ES-I3 (cell line): ENCODE data around the gene TSPAN7.

Source experiments
- H3K36me3 ChIP-seq: 2 replicates; pipeline ENCODE4 v1.6.1; 2013; ENCODE audit warnings: mild to moderate bottlenecking, low read length, control low read depth, moderate library complexity; ENCODE audit not compliant: insufficient read depth
- H3K4me1 ChIP-seq: 2 replicates; pipeline ENCODE4 v1.6.1; 2013; ENCODE audit warnings: mild to moderate bottlenecking, control low read depth, low read length; ENCODE audit not compliant: insufficient read depth
- H3K9ac ChIP-seq: 2 replicates; pipeline ENCODE4 v1.6.1; 2013; ENCODE audit warnings: low read depth, mild to moderate bottlenecking, low read length, moderate library complexity
- H3K9me3 ChIP-seq: 2 replicates; pipeline ENCODE4 v1.6.1; 2013; ENCODE audit warnings: mild to moderate bottlenecking, low read length, moderate library complexity; ENCODE audit not compliant: control insufficient read depth, insufficient read depth

TSPAN7 gene, protein sequence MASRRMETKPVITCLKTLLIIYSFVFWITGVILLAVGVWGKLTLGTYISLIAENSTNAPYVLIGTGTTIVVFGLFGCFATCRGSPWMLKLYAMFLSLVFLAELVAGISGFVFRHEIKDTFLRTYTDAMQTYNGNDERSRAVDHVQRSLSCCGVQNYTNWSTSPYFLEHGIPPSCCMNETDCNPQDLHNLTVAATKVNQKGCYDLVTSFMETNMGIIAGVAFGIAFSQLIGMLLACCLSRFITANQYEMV

DNA sequence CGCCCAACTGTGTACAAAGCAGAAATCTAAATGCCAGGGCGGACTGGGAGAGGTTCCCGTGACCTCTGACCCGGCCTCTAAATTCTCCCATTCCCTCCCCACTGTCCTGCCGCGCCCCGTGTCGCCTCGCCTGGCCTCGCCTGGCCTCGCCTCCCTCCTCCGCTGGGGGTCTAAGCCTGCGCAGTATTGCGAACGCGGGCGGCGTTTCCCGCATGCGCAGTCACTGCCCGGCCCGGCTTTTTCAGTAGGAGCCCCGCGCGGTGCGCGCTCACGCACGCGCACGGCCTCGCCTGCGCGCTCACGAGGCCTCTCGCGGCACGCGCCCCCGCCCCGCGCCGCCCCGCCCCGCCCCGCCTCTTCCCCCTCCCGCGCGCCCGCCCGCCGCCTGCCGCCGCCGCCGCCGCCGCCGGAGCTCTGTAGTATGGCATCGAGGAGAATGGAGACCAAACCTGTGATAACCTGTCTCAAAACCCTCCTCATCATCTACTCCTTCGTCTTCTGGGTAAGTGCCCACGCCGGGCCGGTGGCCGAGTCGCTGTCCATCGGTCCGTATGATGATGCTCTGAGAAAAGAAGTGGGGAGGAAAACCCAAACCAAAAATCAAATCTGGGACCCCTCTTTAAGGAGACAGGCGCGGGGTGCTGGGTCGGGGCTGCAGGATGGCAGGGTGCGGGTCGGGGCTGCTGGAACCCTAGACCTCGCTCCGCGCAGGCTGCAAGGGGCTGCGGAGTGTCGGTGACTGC, at the start of gene TSPAN7:
Gene TSPAN7, plus strand, starts transcription at position 417 of the 743 bp plus-strand sequence. Its CDS starts 5 bp downstream, at position 422.
- H3K9ac ChIP-seq = peak within 1 kb of the TSS; percentile 47; the same call in 1 of the 2 replicates
- no peaks in the 10 kb centered on the region for H3K9me3 ChIP-seq
- H3K4me1 ChIP-seq = peaks cover 4% of the 10 kb centered on the region; the same call in 1 of the 2 replicates
- no peaks in the 10 kb centered on the region for H3K36me3 ChIP-seq

DNA sequence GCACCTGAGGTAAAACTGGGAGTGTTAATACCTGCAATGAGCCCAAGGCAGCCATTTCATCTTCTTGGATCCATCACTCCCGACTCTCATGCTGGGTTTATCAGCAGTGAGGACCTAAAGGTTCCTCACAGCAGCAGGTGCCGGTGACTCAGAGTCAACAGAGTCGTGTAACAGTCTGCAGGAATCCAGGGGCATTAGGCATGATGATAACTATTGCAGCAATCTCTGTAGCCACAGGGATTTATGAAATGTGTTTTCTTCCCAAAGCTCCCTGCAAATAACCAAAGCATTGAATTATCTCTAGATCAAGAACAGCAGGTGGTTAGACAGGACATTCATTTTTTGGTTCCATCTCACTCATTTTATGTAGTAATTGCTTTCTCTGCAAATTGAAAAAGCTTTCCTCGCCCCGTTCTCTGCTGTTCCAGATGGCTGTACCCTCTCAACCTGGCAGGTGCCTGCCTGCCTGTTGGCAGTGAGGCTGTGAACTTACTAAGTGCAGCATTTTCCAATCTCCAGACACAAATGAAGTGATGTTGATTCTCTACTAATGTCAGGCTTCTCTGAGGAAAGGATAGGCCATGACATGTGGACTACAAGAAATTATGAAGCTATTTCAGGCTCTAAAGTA, 48.1 kb upstream of the TSPAN7 start:
- H3K4me1 ChIP-seq = no peaks in the 10 kb centered on the region
- H3K36me3 ChIP-seq = no peaks in the 10 kb centered on the region
- H3K9ac ChIP-seq = no peak overlapping the region
- no peaks in the 10 kb centered on the region for H3K9me3 ChIP-seq

DNA sequence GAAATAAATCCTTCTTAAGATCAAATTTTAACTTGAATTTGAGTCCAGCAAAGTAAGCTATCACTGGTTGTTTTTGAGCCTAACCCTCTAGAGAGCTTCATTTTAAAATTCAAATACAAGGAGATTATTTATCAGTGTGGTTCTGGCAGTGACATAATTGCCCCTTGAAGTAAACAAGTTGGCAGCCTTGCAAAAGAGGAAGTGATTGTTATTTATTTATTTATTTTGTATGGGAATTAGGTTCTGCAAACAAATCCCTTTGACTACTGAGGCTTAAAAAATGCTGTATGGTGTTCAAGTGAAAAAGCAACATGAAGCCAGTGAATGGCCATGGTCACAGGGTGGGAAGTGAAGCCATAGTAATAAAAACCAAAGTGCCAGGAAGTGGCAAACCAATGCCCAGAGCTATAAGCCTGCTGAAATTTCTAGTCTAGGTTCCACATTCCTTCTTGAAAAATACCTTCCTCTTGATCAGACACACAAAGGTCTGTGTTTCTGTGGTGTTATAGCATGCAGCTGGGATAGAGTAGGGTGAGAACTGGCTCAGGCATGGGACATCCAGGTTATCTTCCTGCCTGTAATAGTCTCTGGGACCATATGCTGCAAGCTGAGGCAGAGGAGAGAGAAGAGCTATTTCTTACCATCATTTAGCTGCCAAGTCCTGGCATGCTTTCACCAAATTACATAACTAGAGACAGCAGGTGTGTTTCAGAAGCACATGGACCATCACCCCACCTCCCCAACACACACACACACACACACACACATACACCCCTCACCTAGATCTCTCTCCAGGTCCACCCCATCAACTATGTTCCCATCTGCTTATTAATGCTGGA, 47.1 kb upstream of the TSPAN7 start:
- Histone ChIP-seq H3K9ac (no peak overlapping the region), H3K36me3 (no peaks in the 10 kb centered on the region), H3K9me3 (no peaks in the 10 kb centered on the region)

DNA sequence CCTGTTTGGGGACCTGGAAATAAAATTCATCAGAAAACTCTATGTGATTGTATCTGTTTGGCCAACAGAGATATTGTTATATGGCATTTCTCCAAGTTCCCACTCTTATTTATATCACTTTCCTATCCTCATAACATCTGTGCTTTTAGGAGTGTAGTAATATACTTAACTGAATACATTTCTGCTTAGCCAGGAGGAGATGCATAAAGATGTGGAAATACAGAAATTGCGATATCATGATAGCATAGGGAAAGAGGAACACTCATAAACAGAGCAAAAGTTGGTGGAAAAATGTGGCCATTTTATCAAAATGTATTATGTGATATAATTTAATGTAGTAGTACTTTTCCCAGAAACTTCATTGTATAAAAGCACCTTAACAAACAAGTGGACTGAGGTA, 46.1 kb upstream of the TSPAN7 start:
- no peaks in the 10 kb centered on the region for H3K36me3 ChIP-seq
- no peak overlapping the region for H3K9ac ChIP-seq
- H3K4me1 ChIP-seq = no peaks in the 10 kb centered on the region
- no peaks in the 10 kb centered on the region for H3K9me3 ChIP-seq

More for the DNA sequence above, 47.1 kb upstream of the TSPAN7 start:
- H3K4me1 ChIP-seq = no peaks in the 10 kb centered on the region

DNA sequence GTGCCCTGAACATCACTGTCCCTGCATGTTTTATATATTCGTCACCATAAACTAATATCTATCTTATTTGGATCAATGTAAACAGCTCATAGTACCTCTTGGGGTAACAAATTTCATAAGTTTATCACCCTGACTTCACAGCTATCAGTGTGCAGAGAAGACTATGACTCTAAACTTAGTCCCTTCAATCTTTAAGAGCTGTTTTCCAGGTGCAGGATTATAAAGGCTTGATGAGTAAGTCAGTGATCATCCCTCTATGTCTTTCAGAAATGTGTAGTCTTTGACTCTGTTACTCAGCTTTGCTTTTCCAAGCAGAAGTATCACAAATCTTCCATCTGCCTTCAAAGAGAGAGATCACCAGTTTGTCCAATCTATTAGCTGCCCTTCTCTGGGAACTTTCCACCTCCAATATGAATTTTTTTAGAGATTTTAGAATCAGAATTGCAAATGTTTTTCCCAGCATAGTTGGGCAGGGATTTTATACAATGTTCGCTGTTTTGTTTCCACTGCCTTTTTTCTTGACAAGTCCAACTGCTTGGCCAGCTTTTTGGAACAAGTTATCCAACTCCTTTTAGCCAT, 45.1 kb upstream of the TSPAN7 start:
- no peaks in the 10 kb centered on the region for H3K9me3 ChIP-seq
- H3K4me1 ChIP-seq = no peaks in the 10 kb centered on the region
- H3K36me3 ChIP-seq = no peaks in the 10 kb centered on the region
- no peak overlapping the region for H3K9ac ChIP-seq

DNA sequence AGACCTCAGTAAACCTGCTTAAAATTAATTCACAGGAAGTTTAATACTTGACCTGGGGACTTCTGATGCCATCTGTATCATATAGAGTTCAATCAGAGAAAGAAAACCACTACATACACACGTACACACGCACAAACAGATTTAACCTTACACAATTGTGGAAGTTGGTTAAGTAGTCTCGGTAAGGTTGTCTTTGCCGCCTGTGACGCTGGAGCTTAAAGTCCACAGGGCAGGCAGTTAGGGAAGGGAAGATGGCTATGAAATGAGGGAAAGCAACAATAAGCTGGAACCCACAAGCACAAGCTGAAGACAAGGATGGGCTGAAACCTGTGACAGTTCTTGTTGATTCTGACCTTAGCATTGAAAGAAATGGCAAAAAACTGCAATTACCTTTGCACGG, 41.7 kb upstream of the TSPAN7 start:
- Histone ChIP-seq H3K36me3 (no peaks in the 10 kb centered on the region), H3K9ac (no peak overlapping the region), H3K9me3 (no peaks in the 10 kb centered on the region), H3K4me1 (no peaks in the 10 kb centered on the region)

DNA sequence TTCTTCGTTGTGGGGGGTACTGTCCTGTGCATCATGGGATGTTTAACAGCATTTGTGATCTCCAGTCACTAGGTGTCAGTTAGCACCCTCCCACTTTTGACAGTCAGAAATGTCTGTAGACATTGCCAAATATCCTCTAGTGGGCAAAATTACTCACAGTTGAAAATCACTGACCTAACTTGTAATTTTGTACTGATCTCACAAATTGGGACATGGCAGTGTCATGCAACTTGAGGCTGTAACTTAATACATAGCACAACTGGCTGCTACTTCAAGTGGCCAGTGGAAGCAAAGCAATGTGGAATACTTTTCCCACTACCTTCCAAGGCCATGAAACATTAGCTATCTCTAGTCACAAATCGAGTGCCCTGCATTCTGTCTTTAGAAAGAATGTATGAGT, 23.2 kb upstream of the TSPAN7 start:
- no peaks in the 10 kb centered on the region for H3K9me3 ChIP-seq
- H3K36me3 ChIP-seq = no peaks in the 10 kb centered on the region
- H3K4me1 ChIP-seq = no peaks in the 10 kb centered on the region
- no peak overlapping the region for H3K9ac ChIP-seq

DNA sequence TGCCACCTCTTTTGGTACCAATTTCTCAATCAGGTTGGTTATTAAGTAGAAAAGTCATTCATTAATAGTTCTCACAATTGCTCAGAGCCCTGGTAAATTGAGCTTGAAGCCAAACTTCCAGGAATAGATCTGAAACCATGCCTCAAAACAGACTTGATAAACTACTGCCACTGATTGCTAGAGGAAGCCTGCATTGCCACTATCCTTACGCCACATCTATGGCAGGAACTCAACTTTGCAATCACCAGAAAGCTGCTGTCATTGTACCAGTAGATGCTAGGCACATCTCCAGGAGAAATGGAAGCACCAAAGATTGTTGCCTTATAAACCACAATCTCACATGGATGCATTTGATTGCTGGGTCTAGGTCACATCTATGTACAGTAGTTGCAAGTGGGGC, 21.6 kb upstream of the TSPAN7 start:
- Histone ChIP-seq H3K36me3 (no peaks in the 10 kb centered on the region), H3K9me3 (no peaks in the 10 kb centered on the region), H3K4me1 (no peaks in the 10 kb centered on the region), H3K9ac (no peak overlapping the region)

DNA sequence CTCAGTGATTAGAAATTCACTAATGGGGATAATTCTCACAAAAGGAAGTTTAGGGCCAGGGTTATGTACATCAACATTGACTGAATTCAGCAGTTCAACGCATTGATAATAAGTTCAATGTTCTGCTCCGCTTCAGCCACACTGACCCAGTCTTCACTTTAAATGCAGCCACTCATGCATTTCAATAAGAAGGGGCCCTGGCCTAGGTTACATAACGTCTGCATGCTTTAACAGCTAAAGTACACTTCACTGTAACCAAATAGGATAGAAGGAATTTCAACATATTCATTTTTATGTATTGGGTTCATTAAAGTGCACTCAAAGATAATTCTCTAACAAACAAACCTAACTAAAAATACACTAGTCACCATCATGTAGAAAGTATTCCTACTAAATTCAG, 12.8 kb upstream of the TSPAN7 start:
- Histone ChIP-seq H3K36me3 (no peaks in the 10 kb centered on the region), H3K9ac (no peak overlapping the region), H3K9me3 (no peaks in the 10 kb centered on the region), H3K4me1 (no peaks in the 10 kb centered on the region)

DNA sequence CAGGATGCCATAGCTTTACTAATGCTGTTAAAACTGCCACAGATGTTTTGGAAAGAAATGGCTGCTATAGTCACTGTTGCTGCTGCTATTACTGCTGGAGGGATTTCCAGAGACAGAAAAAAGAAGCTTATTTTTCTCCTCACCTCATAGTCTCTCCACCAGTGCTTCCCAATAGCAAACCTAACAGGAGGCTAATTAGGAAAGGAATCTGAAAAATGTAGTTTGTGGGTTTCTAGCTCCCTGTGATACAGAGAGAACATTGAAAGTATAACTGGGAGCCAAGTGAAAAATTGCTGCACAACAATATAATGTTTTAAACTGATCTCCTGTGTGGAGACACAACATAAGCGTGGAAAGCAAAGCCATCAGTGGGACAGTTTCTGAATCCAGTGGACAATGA, 8.6 kb upstream of the TSPAN7 start:
- Histone ChIP-seq H3K9me3 (no peaks in the 10 kb centered on the region), H3K9ac (no peak overlapping the region), H3K36me3 (no peaks in the 10 kb centered on the region), H3K4me1 (no peaks in the 10 kb centered on the region)

DNA sequence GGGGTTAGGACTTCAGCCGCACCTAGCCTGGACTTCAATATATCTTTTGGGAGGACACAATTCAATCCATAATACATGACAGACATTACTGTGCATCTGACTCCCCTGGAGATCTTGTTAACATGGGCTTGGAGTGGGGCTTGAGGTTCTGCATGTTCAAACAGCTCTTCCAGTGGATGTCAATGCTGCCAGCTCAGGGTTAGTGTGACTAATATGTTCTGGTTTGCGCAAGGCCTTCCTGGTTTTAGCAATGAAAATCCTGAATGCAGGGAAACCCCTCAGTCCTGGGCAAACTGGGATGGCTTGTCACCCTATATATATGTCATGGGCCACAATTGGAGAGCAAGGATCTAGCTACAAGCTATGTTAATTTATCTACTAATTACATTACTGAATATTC, 2.7 kb upstream of the TSPAN7 start:
- peaks cover 4% of the 10 kb centered on the region; the same call in 1 of the 2 replicates for H3K4me1 ChIP-seq
- no peak overlapping the region for H3K9ac ChIP-seq
- H3K36me3 ChIP-seq = no peaks in the 10 kb centered on the region
- H3K9me3 ChIP-seq = no peaks in the 10 kb centered on the region

DNA sequence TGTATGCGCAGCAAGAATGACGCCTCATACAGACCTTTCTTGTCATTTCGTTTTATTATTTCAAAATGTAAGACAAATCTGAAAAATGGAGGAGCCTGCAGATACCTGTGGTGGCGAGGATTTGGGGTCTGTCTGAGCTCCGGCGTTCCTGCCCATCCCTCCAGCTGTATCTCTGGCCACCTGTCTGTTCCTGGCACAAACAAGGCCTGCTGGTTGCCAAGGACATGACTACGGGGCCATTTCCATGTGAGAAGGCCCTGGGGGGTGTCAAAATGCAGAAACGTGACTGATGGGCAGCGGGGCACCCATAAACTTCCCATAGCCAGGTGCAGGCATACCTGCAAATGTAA, 591 bp upstream of the TSPAN7 start:
- no peaks in the 10 kb centered on the region for H3K9me3 ChIP-seq
- no peaks in the 10 kb centered on the region for H3K36me3 ChIP-seq
- H3K9ac ChIP-seq = peak overlapping the region; percentile 28; the same call in 1 of the 2 replicates
- peaks cover 4% of the 10 kb centered on the region; the same call in 1 of the 2 replicates for H3K4me1 ChIP-seq

DNA sequence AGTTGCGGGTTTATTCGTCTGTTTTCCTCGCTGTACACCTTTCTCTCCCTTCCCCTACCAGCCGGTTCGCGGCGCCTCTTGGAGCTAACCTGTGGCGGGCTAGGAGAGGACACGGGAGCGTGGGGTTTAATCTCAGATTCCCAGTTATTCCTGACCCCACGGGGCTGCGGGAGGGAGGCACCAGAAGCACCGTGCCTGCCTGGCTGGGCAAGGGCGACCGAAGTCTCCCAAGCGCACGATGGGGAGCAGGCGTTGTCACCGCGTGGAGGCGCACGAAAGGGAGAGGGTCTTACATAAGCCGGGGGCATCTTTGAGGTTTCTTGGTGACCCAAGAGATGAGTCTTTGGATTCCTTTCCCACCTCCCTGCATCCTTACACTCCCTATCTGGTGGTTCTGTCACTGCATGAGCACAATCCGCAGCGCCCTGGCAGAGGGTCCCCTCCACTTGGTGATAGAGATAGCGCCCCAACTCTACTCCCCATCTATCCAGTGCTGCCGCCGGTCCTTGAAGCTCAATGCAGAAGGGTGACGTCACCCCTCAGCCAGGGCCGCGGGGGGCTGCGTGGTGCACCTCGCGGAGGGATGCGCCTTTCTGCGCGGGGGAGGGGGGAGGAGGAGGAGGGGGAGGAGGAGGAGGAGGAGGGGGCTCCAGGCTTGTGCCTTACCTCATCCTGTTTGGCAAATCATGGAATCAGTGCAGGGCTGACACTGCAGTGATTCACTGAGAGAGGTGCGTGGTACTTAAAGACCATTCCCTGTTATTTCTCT, 793 bp downstream of the TSPAN7 start:
- Histone ChIP-seq H3K9ac (peak overlapping the region; percentile 47; the same call in 1 of the 2 replicates), H3K9me3 (no peaks in the 10 kb centered on the region), H3K4me1 (peaks cover 4% of the 10 kb centered on the region; the same call in 1 of the 2 replicates), H3K36me3 (no peaks in the 10 kb centered on the region)
